GM12878 (cell line): Measurements from ENCODE around the gene PRKG1. TPM values are rescaled to one million over a fixed set of nuclear protein-coding genes. Genes with fewer than 3 reads are reported as not detected.

Experiments used
- ATAC-seq: fragments of 200-7000 bp; cut with Tn5 transposase; 3 replicates; pipeline ENCODE4 v1.9.1; 2020; ENCODE audit warnings: mild to moderate bottlenecking, moderate library complexity
- BruUV-seq: library from RNA; stranded (reverse); fragments of 400-500 nt; replicated peaks from 2 replicates; lab custom pipeline; 2021; lab: Mats Ljungman, UMichigan
- CTCF ChIA-PET: fragments of 300-600 bp; sonication (Branson Sonifier 250); formaldehyde crosslinking; extraction: SDS; loops from one replicate; lab custom pipeline; 2021; ENCODE audit warnings: inconsistent platforms; lab: Yijun Ruan, JAX
- POLR2A ChIA-PET: fragments of 350-600 bp; formaldehyde crosslinking; extraction: SDS; loops from one replicate; lab custom pipeline; 2021; ENCODE audit warnings: inconsistent platforms; lab: Charles Lee
- RAD21 ChIA-PET: fragments of 300-600 bp; sonication (Branson Sonifier 250); formaldehyde crosslinking; loops from one replicate; lab custom pipeline; 2023; ENCODE audit warnings: antibody characterized with exemption; ENCODE audit not compliant: unreplicated experiment; lab: Charles Lee
- SMC1A ChIA-PET: fragments of 300-600 bp; sonication (Branson Sonifier 250); formaldehyde crosslinking; loops from one replicate; lab custom pipeline; 2023; ENCODE audit not compliant: unreplicated experiment, uncharacterized antibody; lab: Charles Lee
- DNase-seq: peaks from one replicate; pipeline ENCODE4 v3.0.0-alpha.2; 2011; ENCODE audit warnings: low read depth, low spot score
- FAIRE-seq: peaks from 3 replicates; lab custom pipeline; 2011; peaks lifted over from hg19 to GRCh38; lab: Jason Lieb, UNC
- H2AFZ ChIP-seq: 2 replicates; pipeline ENCODE4 v1.6.0; 2011; ENCODE audit warnings: low read depth, low read length, control low read depth; ENCODE audit not compliant: control insufficient read depth
- H3K27ac ChIP-seq: 2 replicates; pipeline ENCODE4 v1.5.1; 2011; ENCODE audit warnings: control low read depth; ENCODE audit not compliant: control insufficient read depth, insufficient read depth
- H3K27me3 ChIP-seq, 2 experiments: replicated peaks in 1 of 2; 2 replicates each; pipeline versions ENCODE4 v1.6.0 to v1.6.1; 2011; ENCODE audit warnings: low read length in 1 of 2; ENCODE audit not compliant: control insufficient read depth in 2 of 2, insufficient read depth in 2 of 2
- H3K36me3 ChIP-seq, 2 experiments: 2 replicates each; pipeline ENCODE4 v1.5.1; 2011; ENCODE audit warnings: low read length in 1 of 2; ENCODE audit not compliant: control insufficient read depth in 2 of 2, insufficient read depth in 2 of 2
- H3K4me1 ChIP-seq: 2 replicates; pipeline ENCODE4 v1.6.1; 2011; ENCODE audit warnings: mild to moderate bottlenecking, low read length, moderate library complexity, mixed read lengths; ENCODE audit not compliant: control insufficient read depth, insufficient read depth
- H3K4me2 ChIP-seq: 2 replicates; pipeline ENCODE4 v1.6.0; 2011; ENCODE audit warnings: control low read depth; ENCODE audit not compliant: control insufficient read depth, insufficient read depth
- H3K4me3 ChIP-seq: fragments of 200-600 bp; sonication (generic); 2 replicates; pipeline ENCODE4 v1.5.1; 2016
- H3K79me2 ChIP-seq: 2 replicates; pipeline ENCODE4 v1.6.0; 2011; ENCODE audit warnings: low read length; ENCODE audit not compliant: control insufficient read depth, insufficient read depth
- H3K9ac ChIP-seq: 2 replicates; pipeline ENCODE4 v1.8.0; 2011; ENCODE audit warnings: low read length, control low read depth, mixed read lengths; ENCODE audit not compliant: control insufficient read depth, insufficient read depth
- H3K9me3 ChIP-seq: replicated peaks from 3 replicates; pipeline ENCODE4 v1.5.1; 2011; ENCODE audit warnings: mild to moderate bottlenecking, low read length; ENCODE audit not compliant: control insufficient read depth, insufficient read depth
- H4K20me1 ChIP-seq: 2 replicates; pipeline ENCODE4 v1.6.0; 2011; ENCODE audit not compliant: control insufficient read depth, insufficient read depth
- CHD2 ChIP-seq: IDR thresholded peaks from 2 replicates; pipeline ENCODE4 v1.6.1; 2011; ENCODE audit warnings: low read depth, low read length, improper control_type of control experiment, borderline replicate concordance
- CREB1 ChIP-seq: IDR thresholded peaks from 2 replicates; pipeline ENCODE4 v1.6.1; 2012; ENCODE audit warnings: low read depth, mild to moderate bottlenecking, inconsistent platforms
- FOXK2 ChIP-seq: fragments of 450-650 bp; IDR thresholded peaks from 2 replicates; pipeline ENCODE4 v1.6.1; 2017; ENCODE audit warnings: mild to moderate bottlenecking, moderate library complexity
- IKZF2 ChIP-seq, 2 experiments: fragments of 450-650 bp; IDR thresholded peaks; 2 replicates each; pipeline ENCODE4 v1.6.1; 2017; ENCODE audit warnings: mild to moderate bottlenecking in 2 of 2, moderate library complexity in 2 of 2
- IRF3 ChIP-seq: fragments of 450-650 bp; IDR thresholded peaks from 2 replicates; pipeline ENCODE4 v1.6.1; 2014; ENCODE audit warnings: mild to moderate bottlenecking
- KAT2A ChIP-seq: conservative IDR thresholded peaks from 2 replicates; pipeline ENCODE4 v1.6.1; 2011; ENCODE audit warnings: low read depth, low read length; ENCODE audit not compliant: control insufficient read depth
- MYC ChIP-seq: IDR thresholded peaks from 2 replicates; pipeline ENCODE4 v1.6.1; 2011; ENCODE audit warnings: mild to moderate bottlenecking, low read length, moderate library complexity, inconsistent platforms; ENCODE audit not compliant: insufficient read depth, insufficient replicate concordance, insufficient read length, severe bottlenecking
- PAX5 ChIP-seq: IDR thresholded peaks from 2 replicates; pipeline ENCODE4 v1.6.1; 2011; ENCODE audit warnings: low read depth, low read length, borderline replicate concordance
- POLR2A ChIP-seq: IDR thresholded peaks from 2 replicates; pipeline ENCODE4 v1.6.1; 2011; ENCODE audit warnings: low read depth, mild to moderate bottlenecking, low read length
- SREBF2 ChIP-seq: IDR thresholded peaks from 2 replicates; pipeline ENCODE4 v1.6.1; 2012; ENCODE audit warnings: mild to moderate bottlenecking, low read length
- TARDBP ChIP-seq: IDR thresholded peaks from 2 replicates; pipeline ENCODE4 v1.6.1; 2016; ENCODE audit warnings: borderline replicate concordance
- TCF3 ChIP-seq: IDR thresholded peaks from 2 replicates; pipeline ENCODE4 v1.6.1; 2012; ENCODE audit warnings: low read depth, mild to moderate bottlenecking, low read length, borderline replicate concordance; ENCODE audit not compliant: insufficient read depth
- ZBTB33 ChIP-seq: fragments of 450-650 bp; IDR thresholded peaks from 2 replicates; pipeline ENCODE4 v1.6.1; 2017; ENCODE audit warnings: mild to moderate bottlenecking
- WGBS: methylation state at CpG from one replicate; pipeline ENCODE4 v1.1.6; 2016; ENCODE audit warnings: low lambda C conversion rate; ENCODE audit not compliant: insufficient replicate concordance, insufficient coverage; ENCODE audit errors: missing lambda C conversion rate; 5-methylcytosine and 5-hydroxymethylcytosine counted together
- in situ Hi-C: fragments of 300-500 bp; cut with MboI; formaldehyde crosslinking; loops from 9 replicates; pipeline ENCODE4 v1.14.3; 2018; ENCODE audit warnings: mixed read lengths
- intact Hi-C: fragments of 100-400 bp; cut with micrococcal nuclease; formaldehyde crosslinking; loops from one replicate; pipeline ENCODE4 v1.14.2; 2022; ENCODE audit not compliant: unreplicated experiment
- polyA plus RNA-seq, 11 experiments: library from polyadenylated mRNA; depleted of rRNA in 4 of 11; unstranded in 6 of 11; stranded (reverse) in 5 of 11; fragments of >200 nt; fragmentation: Nextera tagmentation in 4 of 11; fragmentation: Illumina TruSeq in 1 of 11; extraction: Ambion mirVana in 4 of 11; extraction: Trizol in 1 of 11; gene quantifications; 1 replicate in 1 of 11; 2 replicates in 10 of 11; pipeline versions ENCODE4 v1.2.1 to v1.2.3, GENCODE V29; 2011 to 2016; ENCODE audit warnings: inconsistent platforms in 2 of 11, missing spikeins in 2 of 11, low read depth in 1 of 11
- total RNA-seq, 4 experiments: library from RNA; depleted of rRNA in 3 of 4; stranded (reverse); fragments of >200 nt in 3 of 4; fragmentation: Illumina TruSeq in 1 of 4; extraction: Trizol in 1 of 4; gene quantifications; 2 replicates each; pipeline versions ENCODE4 v1.2.1 to v1.2.3, GENCODE V29; 2013 to 2021

Gene PRKG1
- total and polyA plus RNA-seq, 10 of the 15 experiments (the other 5 are each of a cell fraction or from before 2014, with no cell fraction given): 0.04 to 0.05 TPM; not detected in 8

GRCh38 chr10:51602326-51602725, 528.0 kb downstream of the PRKG1 start (continued):
- TF ChIP-seq IRF3 (no peak), TARDBP (no peak), SREBF2 (no peak), ZBTB33 (no peak), CHD2 (no peak)

- intact Hi-C loops: no loop called here
- no peak overlapping the region for H2AFZ ChIP-seq
- ChIA-PET RAD21 (no interaction called here), SMC1A (interaction anchor here (1.2 to 1.3 kb wide), 2 partner anchors 12 to 78 kb away, joined by 4 read pairs; no protein-coding TSS in a partner anchor), CTCF (no interaction called here), POLR2A (no interaction called here)
- no peak overlapping the region for H3K4me2 ChIP-seq
- no peaks in the 10 kb centered on the region for H4K20me1 ChIP-seq
- TF ChIP-seq CREB1 (no peak), KAT2A (no peak), ZBTB33 (no peak), MYC (no peak), FOXK2 (no peak), POLR2A (no peak), IKZF2 (IDR thresholded peaks at IDR 0.05) (no peak), TCF3 (no peak), PAX5 (no peak)
- no peaks in the 10 kb centered on the region for H3K4me1 ChIP-seq
- no TSS peak for BruUV-seq
- H3K9me3 ChIP-seq: no peaks in the 10 kb centered on the region
- no peak for ATAC-seq
- no peak for DNase-seq
- in situ Hi-C loops: no loop called here
- H3K27ac ChIP-seq: no peak overlapping the region
- no peaks in the 10 kb centered on the region for H3K79me2 ChIP-seq
- no peak for FAIRE-seq
- no peaks in the 10 kb centered on the region for H3K36me3 ChIP-seq
- H3K27me3 ChIP-seq: no peaks in the 10 kb centered on the region
- no peak overlapping the region for H3K4me3 ChIP-seq
- WGBS: 19% methylated on average over 5 of the region's 5 CpGs
- no peak overlapping the region for H3K9ac ChIP-seq
Measured at GRCh38 chr10:51604579-51604978, 530.3 kb downstream of the PRKG1 start.
